GM20000 (cell line): ENCODE measurements around the gene TLE7.

ENCODE experiments used
- DNase-seq: peaks from one replicate; pipeline ENCODE4 v3.0.0; 2012; ENCODE audit warnings: low spot score
- TF ChIP-seq, protein P1 (sequence below): IDR thresholded peaks from 2 replicates; pipeline ENCODE4 v1.5.1; 2012; ENCODE audit warnings: mild to moderate bottlenecking, control low read depth; ENCODE audit errors: extremely low read depth, missing control alignments

The TLE7 gene

DNA sequence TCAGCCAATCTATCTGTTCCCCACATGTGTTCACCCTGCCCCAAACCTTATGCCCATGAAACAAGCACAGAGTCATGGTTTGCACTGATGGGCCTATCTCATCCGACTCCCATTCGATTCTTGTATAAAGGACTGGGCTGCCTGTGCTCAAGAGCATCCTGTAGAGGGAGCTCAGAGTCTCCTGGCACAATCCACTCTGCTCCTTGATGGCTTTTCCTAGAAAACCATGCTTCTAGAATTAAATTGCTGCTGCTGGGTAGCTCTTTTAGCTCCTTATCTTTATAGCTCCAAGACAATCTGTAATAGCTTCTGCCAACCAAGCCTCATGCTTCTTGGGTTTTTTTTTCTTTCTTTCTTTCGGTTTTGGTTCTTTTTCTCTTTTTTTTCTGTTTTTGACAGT, 37.6 kb upstream of the TLE7 start:
- TF ChIP-seq, protein P1, sequence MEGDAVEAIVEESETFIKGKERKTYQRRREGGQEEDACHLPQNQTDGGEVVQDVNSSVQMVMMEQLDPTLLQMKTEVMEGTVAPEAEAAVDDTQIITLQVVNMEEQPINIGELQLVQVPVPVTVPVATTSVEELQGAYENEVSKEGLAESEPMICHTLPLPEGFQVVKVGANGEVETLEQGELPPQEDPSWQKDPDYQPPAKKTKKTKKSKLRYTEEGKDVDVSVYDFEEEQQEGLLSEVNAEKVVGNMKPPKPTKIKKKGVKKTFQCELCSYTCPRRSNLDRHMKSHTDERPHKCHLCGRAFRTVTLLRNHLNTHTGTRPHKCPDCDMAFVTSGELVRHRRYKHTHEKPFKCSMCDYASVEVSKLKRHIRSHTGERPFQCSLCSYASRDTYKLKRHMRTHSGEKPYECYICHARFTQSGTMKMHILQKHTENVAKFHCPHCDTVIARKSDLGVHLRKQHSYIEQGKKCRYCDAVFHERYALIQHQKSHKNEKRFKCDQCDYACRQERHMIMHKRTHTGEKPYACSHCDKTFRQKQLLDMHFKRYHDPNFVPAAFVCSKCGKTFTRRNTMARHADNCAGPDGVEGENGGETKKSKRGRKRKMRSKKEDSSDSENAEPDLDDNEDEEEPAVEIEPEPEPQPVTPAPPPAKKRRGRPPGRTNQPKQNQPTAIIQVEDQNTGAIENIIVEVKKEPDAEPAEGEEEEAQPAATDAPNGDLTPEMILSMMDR = no peak
- DNase-seq = no peak

DNA sequence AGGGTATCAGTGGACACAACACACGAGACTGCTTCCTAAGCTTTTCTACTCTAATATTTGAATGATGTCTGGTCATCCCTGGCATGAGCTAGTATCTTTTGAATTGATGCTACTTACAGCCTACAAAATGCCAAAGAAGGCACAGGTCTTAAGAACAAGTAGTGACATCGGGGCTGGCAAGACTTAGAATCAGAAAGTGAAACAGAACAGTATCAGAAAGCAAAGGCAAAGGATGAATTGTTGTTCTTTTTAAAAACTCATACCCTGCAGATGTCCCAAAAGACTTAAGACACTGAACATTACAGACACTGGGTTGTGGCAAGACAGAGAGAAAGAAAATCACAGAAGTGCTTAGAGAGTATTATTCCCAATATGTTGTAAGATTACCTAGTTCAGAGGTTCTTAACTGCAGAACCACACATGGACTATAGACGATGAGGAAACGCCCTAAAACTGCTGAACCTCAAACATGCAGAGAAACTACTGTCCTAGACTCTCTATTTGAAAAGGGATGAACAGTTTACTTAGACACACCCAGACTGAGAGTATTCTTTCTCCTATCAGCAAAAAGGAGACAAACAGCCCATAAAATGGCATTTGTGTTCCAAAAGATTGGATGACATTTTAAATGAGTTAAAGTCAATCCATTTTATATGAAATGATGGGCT, 34.7 kb upstream of the TLE7 start:
- DNase-seq = no peak
- TF ChIP-seq, protein P1 = no peak

GRCh38 chr16:71474864-71475263, 33.0 kb upstream of the TLE7 start:
- DNase-seq = no peak
- TF ChIP-seq, protein P1 = no peak

DNA sequence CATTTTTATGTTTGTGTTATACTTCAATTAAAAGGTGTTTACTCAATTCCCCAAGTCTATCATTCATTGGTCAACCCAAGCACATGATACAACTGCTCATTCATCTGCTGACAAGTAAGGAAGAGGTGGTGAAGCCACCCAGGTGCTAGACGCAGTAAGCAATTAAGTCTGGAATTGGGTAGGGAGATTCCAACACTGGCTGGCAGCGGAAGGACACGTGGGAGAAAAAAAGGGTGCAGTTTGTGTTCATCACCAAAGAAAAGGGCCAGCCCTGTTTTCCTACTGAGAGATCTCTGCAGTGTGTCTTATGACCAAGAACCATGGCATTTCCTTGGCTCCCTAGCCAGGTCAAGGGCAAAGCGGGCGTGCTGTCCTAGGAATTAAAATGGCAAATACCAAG, 32.0 kb upstream of the TLE7 start:
- DNase-seq = no peak
- TF ChIP-seq, protein P1 = no peak

GRCh38 chr16:71472931-71473330, 31.1 kb upstream of the TLE7 start:
- TF ChIP-seq, protein P1 = no peak
- DNase-seq = no peak

GRCh38 chr16:71472051-71472450, 30.2 kb upstream of the TLE7 start:
- TF ChIP-seq, protein P1 = no peak
- DNase-seq = no peak

DNA sequence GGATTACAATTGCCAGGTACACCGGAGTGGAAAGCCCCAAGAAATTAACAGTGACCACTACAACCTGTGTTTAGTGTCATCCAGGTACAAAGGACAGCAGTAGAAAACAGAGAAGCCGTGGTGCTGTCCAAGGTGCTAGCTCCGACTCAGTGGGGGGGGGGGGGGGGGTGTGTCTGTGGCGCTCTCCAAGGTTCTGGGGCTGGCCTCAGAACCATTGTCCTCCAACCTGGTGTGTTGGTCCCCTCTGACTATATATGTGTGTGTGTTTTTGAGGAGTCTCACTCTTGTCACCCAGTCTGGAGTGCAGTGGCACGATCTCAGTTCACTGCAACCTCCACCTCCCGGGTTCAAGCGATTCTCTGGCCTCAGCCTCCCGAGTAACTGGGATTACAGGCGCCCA, 26.0 kb upstream of the TLE7 start:
- DNase-seq = peak; percentile 42
- TF ChIP-seq, protein P1 = no peak
